GM21786 (cell line): ENCODE results near the gene ACAD11.
"Not testable (repeated sequence)": the region's sequence is repeated elsewhere in the genome, so short reads cannot be mapped to it uniquely, and the experiment has no call there.

ENCODE experiments used
- ATAC-seq: cut with Tn5 transposase; IDR thresholded peaks from one replicate; pipeline ENCODE4 v1.9.1; 2021; ENCODE audit not compliant: unreplicated experiment

Gene ACAD11

GRCh38 chr3:132606085-132606484 is 53.5 kb downstream of the ACAD11 start:
- ATAC-seq = no peak

DNA sequence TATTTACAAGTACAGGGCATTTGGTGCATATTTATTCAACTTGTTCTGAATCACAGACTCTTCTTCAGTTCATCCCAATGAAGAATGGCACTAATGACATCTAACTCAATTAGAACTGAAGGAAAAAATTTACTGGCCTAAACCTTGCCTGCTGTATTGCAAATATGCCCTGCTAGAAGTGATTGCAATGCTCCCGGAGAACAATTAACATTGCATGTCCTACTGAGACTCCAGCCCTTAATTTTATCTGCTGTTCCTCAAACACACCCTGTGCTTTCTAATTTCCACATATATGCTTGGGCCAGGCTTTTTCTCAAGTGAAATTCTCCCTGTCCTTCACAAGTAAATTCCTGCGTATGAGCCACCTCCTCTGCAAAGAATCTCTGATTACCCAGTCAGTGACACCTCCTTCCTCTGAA is 54.2 kb downstream of the ACAD11 start:
- ATAC-seq = no peak

DNA sequence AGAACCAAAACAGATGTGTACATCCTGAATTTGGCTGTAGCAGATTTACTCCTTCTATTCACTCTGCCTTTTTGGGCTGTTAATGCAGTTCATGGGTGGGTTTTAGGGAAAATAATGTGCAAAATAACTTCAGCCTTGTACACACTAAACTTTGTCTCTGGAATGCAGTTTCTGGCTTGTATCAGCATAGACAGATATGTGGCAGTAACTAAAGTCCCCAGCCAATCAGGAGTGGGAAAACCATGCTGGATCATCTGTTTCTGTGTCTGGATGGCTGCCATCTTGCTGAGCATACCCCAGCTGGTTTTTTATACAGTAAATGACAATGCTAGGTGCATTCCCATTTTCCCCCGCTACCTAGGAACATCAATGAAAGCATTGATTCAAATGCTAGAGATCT is 59.0 kb downstream of the ACAD11 start:
- not testable (repeated sequence) for ATAC-seq

- no peak for ATAC-seq
Observed at GRCh38 chr3:132598181-132598580, 61.4 kb downstream of the ACAD11 start.

DNA sequence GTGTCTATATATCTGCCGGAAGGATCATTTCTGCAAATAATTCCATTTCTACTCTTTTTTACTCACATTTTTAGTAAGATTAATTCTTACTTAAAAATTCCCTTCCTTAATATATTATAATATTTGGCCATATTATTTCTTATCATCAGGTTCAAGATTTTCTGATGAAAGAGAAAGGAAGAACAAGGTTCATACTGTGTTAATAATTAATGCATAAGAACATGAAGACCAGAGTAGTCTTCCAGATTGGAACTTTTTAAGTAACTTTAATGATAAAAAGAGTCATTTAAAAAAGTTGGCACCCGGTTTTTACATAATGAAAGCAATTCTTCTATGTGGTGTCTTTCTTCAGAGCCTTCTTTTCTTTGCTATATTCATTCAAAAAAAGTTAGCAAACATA is 61.9 kb downstream of the ACAD11 start:
- ATAC-seq = no peak

DNA sequence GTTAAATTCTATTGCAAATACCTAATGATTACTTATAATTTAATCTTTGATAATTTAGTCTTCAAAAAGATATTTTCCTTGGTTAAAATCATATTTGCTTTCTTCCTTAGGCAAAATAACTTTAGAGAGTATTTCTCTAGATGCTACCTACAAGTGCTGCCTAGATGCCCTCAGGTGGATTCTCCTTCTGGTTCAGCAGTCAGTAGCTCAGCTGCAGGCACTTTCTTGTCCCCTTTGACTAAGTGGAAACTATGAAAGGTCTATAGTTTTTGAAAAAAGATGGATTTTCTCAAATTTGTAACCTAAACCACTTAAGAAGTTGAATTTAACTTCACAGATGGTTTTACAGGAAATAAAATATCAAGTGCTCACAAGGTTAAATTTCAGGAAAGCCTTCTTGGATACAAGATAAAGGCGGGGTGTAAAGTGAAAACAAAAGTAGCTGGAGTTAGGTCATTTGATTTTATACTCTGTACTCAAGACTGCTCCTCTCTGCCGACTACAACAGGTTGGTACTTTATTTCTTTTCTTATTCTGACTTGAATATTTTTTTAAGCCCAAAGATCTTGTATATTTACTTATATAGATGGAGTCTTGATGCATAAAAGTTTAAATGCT is 62.7 kb downstream of the ACAD11 start, which contains the start of gene ACKR4:
Gene ACKR4, plus strand, starts transcription at position 455 of the 618 bp plus-strand sequence. CDS start 3,128 bp downstream, outside the sequence.
- ATAC-seq = no peak

DNA sequence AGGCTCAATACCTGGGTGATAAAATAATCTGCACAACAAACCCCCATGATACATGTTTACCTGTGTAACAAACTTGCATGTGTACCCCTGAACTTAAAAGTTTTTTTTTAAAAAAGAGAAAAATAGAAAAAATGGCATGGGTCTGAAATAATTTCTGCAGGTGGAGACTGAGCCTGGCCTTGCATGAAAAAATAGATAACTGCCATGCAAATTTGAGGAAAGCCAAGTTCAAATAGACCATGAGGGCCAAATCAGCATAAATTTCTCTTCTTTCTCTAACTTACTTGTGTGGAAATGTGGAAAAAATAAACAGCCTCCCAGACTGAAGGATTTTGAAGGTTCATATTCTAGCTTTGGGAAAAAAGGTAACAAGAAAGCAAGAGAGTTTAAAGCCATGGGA is 63.3 kb downstream of the ACAD11 start:
- ATAC-seq = no peak

- ATAC-seq = no peak
Observed at GRCh38 chr3:132595014-132595413, 64.6 kb downstream of the ACAD11 start.

DNA sequence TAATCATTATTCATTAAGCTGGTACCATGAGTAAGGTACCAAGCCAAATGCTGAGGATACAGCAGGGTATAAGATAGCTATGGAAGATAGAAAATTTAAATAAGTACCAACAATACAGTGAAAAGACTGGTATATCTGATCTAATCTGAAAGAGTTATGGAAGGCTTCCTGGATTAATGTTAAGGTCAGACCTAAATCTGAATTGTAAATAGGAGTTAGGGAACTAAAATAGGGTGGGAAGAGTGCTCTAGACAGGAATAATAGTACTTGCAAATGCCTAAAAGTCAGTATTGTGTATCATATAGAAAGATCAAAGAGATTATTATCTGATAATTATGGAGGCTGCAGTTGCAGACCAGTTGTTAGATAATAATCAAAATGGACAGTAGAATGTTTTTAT is 65.1 kb downstream of the ACAD11 start:
- ATAC-seq = no peak

GRCh38 chr3:132593947-132594323 is 65.7 kb downstream of the ACAD11 start:
- ATAC-seq = no peak

DNA sequence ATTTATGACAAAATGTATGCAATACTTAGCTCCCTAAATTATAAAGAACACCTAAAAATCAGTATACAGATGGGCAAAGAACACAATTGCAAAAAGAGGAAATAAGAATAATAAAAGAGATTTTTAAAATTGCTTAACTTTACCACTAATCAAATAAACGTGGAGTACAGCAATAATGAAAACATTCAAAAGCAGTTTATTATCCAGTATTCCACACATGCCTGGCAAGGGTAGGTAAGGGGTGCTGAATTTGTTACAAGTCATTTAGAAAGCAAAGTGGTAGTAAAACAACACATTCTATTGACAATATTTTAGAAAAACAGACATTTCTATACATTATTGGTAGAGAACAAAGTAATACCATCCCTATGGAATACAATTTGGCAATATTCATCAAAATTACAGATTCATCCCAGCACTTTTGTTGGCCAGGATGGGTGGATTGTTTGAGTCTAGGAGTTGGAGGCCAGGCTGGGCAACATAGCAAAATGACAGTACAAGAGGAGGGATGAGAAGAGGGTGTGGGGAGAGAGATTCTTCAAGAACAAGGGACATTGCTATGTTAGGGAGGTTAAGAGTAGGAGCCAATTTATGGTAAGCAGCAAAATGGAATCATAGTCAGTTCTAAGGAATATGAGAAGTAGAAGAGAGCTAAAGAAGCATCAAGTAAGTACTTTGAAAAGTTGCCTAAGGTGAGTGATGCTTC is 66.2 kb downstream of the ACAD11 start:
- ATAC-seq = no peak

DNA sequence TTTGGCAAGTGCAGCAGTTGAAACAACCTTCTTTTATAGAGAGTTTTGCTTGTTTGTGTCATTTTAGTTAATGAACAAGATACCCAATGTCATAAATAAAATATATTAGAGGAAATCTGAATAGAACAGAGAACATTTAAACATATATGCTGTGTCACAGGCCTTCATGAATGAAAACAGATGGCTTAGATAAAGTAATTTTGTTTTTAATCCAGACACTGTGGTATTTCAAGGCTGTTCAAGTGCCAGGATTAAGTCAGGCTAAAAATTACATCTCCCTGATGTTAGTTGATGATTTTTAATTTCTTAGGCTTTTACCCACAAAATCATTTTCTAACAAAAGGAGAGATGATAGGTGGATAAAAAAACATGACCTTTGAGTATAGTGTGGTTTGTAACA is 67.4 kb downstream of the ACAD11 start:
- ATAC-seq = no peak

- no peak for ATAC-seq
Observed at GRCh38 chr3:132587401-132587800, 72.2 kb downstream of the ACAD11 start.

DNA sequence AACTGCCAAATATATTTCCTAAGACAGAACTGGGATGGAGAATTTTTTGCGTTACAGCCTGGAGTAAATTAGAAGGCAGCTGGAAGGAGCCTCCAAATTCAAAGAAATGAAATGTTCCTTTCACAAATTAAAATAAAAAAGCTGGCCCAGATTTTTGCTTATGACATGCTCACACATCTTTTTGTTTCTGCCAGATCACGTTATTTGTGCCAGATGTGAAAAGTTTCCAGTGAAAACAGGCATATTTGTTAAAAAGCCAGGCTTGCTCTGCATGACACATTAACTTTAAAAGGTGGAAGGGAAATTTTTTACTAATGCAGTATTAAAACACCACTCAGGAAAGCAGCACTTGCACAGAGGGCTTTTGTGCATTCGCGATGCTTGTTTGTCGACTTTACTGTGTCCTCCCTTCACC is 85.8 kb downstream of the ACAD11 start:
- ATAC-seq = no peak

GRCh38 chr3:132570016-132570415 is 89.6 kb downstream of the ACAD11 start:
- ATAC-seq = no peak

DNA sequence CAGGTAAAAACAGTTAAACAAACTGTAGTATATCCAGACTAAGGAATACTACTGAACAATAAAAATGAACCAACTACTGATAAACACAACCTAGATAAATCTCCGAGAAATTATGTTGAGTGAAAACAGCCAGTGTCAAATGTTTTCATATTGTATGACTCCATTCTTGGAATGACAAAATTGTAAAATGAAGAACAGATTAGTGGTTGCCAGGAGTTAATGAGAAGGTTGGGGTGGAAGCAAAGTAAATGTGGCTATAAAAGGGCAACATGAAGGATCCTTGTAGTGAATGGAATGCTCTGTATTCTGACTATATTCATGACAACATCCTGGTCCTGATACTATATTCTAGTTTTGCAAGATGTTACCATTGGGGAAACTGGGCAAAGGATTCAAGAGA is 90.0 kb downstream of the ACAD11 start:
- no peak for ATAC-seq

DNA sequence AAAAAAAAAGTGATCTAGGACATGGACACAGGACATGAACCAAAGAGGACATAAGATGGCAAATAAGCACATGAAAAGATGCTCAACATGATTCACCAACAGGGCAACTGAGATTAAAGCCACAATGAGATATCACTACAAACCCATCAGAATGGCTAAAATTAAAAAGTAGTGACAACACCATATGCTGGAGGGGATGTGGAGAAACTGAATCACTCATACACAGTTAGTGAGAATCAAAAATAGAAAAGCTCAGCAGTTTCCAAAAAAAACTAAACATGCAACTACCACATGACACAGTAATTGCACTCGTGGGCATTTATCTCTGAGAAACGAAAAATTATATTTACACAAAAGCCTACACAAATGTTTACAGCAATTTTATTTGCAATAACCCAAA is 90.5 kb downstream of the ACAD11 start:
- no peak for ATAC-seq

DNA sequence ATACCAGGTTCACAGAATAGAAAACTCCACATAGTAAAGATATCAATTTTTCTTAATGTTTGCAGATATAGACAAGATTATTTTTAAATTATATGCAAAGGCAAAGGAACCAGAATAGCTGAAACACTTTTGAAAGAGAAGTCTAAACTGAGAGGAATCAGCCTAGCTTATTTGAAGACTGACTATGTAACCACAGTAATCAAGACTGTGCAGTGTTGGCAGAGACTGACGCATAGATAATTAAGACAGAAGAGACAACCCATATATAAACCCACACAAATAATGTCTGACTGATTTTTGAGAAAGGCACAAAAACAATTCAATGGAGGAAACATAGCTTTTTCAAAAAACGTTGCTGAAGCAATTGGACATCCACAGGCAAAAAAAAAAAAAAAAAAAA is 91.2 kb downstream of the ACAD11 start:
- no peak for ATAC-seq

GRCh38 chr3:132564070-132564465 is 95.5 kb downstream of the ACAD11 start:
- no peak for ATAC-seq

GRCh38 chr3:132563420-132564069 is 96.1 kb downstream of the ACAD11 start:
- no peak for ATAC-seq

DNA sequence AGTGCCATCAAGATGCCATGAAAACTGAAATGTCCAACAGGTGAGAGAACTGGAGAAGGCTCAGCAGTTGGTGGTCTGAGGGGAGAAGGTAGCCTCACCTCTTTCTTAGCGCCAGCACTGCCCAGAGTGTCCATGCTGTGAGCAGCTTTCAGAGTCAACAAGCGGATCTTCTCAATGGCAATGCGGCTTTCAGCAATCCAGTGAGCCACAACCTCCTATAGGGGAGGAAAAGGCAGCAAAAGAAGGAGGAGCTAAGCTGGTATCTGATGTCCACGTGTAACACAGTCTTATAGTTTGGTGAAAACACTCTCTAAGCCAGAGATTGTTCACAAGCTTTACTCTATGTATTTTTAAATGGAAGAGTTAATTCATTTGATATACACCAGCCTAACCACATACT is 98.6 kb downstream of the ACAD11 start:
- no peak for ATAC-seq

- ATAC-seq = no peak
Observed at GRCh38 chr3:132556508-132557159, 103.0 kb downstream of the ACAD11 start.
